NCI-H2029 (cell line): Measurements from ENCODE around the gene CALR3.
"Not testable (repeated sequence)": the region's sequence is repeated elsewhere in the genome, so short reads cannot be mapped to it uniquely, and the experiment has no call there.

Experiments used
- DNase-seq: peaks from one replicate; lab custom pipeline; 2025; lab: John Stamatoyannopoulos, UW

The CALR3 gene

GRCh38 chr19:16457954-16458331 is 38.0 kb downstream of the CALR3 start:
- DNase-seq: no peak

DNA sequence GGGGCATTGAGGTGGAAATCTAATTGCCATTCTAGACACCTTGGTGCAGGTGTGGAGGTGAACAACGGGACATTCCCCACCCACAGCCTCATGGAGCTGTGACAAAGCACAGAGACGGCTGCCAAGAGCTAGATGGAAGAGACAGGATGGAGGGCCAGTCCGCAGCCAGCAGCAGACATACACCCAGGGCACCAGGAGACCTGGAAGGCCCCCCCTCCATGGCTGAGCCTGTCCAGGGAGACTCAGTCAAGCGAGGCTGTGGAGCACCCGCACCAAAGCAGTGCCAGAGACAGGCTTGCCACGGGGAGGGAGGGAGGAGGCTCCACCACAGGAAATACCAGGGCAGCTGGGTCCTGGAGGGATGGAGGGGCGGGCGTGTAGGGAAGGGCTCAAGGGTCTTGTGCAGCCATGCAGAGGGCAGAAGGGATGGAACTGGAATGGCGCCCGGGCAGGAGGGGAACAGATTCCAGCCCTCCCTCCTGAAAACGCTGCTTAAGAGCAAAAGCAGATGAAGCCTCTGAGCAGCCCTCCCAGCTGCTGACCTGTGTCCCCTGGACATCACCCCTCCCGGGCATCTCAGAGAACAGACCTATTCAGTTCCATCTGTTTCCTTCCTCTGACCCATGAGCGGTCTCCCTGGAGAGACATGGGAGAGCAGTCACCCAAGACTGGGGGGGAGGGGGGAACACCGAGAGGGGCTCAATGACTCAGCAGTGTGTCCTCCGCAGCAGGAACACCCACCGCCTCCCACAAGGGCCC is 38.6 kb downstream of the CALR3 start:
- DNase-seq: peak; percentile 76

DNA sequence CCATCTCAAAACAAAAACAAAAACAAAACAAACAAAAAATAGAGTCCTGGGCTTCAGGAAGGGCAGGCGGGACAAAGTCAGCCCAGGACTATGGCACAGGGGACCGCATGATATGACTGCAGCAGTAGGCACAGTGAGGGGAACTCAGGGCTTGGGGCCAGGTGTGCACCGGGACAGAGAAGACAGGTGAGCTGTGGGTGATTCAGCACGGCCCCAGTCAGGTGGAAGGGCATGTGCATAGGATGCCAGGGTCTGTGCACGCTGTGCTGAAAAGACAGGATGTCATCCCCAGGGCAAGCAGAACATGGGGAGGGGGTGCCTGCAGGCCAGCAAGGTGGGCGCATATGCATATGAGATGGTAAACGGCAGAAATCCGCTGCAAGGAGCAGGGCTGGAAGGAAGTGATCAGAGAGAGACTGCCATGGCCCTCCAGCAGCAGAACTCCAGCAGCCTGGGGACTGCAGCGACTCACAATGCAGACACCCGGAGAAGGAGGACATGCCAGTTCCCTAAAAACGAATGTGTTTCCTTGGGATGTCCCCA is 39.2 kb downstream of the CALR3 start:
- no peak for DNase-seq

DNA sequence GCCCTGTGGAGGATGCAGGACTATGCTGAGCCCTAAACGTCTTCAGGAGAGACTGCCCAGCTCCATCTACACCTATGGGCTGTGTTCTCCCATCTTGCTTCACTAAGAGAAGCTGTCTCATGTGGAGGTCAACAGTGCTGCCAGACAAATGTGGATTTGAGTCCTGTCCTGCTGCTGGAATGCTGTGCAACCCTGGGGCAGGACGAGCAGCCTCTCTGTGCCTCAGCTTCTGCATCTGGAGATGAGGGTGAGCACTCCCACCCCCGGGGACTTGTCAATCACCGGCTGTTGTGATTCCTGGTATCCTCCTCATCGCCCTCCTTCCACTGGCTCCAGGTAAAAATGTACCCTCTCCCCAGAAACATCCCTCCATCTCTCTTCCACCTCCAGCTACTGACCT is 40.5 kb downstream of the CALR3 start:
- no peak for DNase-seq

DNA sequence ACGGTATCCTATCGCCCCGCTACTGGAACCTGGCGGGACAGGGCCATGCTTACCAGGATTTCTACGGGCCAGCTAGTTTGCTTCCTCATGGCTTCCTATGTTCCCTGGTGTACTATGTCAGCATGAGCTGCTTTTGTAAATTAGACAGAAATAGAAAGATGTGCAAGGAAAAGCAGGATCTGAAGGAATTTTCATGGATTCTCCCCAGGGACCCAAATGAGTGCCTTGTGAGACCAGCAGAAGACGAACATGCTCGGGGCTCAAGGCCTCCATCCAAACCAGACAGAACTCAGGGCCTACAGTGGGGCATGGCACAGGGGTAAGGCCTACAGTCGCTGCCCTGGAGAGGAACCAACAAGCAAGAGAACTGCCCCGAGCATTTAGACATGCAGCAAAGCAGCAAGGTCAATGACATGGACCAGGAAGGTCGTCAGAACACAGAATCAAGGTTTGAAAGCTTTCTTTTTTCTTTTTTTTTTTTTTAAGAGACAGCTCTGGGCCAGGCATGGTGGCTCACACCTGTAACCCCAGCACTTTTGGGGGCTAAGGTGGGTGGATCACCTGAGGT is 41.5 kb downstream of the CALR3 start:
- DNase-seq: no peak

GRCh38 chr19:16452325-16452724 is 43.6 kb downstream of the CALR3 start:
- no peak for DNase-seq

DNA sequence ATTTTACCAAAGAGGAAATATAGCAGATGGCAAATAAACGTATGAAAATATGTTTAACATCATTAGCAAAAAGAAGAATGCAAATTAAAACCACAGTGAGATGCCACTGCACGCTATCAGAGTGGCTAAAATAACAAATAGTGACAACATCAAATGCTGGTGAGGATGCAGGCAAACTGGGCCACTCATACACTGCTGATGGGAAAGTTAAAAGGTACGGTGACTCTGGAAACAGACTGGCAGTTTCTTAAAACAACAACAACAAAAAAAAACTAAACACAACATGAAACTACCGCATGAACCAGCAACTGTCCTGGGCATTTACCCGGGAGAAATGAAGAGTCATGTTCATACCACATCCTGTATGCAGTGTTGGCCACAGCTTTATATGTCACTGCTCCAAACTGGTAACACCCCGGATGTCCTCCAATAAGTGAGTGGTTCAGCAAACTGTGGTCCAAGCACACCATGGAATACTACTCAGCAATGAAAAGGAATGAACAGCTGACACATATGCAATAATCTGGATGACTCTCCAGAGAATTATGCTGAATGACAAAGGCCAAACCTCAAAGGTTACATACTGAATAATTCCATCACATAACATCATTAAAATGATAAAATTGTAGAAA is 46.5 kb downstream of the CALR3 start:
- no peak for DNase-seq

- not testable (repeated sequence) for DNase-seq
Measured at GRCh38 chr19:16448872-16449271, 47.1 kb downstream of the CALR3 start.

DNA sequence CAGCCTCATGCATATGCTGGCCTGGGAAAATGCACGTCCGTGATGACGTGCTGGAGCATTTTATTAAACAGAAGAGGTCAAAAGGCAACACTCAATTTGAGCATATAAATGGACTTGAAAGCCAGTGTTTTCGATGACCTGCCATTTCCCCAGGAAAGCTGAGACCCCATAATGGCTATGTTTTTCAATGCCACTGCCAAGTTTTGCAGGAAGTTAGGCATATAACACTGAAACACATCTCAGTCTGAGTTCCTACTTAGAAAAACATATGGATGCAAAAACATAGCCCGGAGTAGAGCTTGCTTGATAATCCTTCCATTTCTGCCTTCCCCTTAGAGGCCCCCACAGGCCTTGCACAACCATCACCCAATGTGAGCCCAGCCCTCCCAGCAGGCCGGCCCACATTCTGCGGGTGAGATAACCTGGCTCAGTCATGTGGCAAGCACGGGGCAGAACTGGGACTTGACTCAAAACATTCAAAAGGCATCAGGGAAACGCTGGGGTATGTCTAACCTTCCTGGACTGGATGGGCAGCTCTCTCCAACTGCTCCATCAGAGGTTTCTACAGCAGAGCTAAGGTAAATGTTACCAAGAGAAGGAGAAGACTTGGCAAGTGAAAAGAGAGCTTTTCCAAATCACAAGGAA is 49.1 kb downstream of the CALR3 start:
- no peak for DNase-seq

DNA sequence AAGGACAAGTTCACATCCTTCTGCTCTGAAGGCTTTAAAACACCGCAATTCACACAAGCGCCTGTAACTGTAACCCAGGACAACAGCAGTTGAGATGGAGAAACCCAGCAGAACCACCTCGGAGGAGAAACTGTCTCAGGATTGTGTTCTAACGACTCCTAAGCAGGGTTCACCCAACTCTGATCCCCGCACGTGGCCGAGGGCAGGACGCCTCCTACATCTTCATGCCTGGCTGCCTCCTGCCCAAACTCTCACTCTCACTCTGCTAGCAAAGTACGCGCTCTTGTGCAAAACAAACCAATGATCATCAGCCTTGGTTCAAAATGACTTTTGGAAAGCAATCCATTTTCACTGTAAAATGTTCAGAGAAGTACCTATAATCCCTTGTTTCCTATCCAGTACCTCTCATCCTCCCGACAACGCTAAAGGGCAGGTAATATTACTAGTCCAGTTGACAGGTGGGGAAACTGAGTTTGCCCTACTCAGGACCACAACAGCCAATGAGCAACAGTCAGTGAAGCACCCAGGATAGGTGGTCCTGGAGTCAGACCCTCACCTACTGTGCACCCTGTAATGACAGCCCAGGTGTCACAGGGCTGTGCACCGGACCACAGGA is 49.8 kb downstream of the CALR3 start:
- no peak for DNase-seq

GRCh38 chr19:16445238-16446107 is 50.5 kb downstream of the CALR3 start:
- no peak for DNase-seq

DNA sequence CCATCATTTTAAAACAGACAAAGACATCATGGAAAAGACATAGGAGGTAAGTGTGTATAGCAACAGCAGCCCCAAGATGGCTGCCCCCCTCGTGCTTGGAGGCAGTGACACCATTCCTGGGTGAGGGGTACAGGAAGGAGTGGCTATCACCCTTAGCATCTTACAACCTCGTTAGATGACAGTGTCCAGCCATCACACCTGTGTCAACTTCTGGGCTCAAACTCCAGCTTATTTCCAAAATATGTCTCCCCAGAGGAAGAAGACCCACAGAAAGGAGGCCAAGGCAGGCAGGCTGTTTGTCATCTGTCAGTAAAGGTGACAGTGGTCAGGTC is 51.7 kb downstream of the CALR3 start:
- DNase-seq: no peak

- DNase-seq: peak; percentile 73
Measured at GRCh38 chr19:16442386-16443276, 53.3 kb downstream of the CALR3 start.

- peak; percentile 17 for DNase-seq
Measured at GRCh38 chr19:16441661-16442162, 54.3 kb downstream of the CALR3 start.

DNA sequence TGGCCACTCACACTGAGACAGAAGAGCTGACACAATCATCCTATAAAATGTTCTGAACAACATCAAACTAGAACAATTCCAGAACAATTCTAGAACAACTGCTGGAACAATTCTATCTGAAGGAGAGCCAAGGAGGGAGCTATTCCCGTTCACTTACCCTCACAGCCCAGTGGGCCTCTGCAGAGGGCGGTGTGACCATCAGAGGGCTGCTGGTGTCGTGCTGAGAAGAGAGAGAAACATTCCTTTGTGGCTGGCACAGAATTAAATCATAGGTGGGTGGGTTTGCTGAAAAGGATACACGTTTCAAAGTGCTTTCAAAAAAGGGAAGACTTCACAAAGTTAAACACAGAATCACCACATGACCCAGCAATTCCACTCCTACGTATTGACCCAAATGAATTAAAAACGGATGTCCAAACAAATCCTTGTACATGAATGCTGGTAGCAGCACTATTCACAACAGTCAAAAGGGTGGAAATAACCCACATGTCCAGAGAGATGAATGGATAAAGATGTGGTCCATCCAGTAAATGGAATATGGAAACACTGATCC is 59.1 kb downstream of the CALR3 start:
- no peak for DNase-seq

DNA sequence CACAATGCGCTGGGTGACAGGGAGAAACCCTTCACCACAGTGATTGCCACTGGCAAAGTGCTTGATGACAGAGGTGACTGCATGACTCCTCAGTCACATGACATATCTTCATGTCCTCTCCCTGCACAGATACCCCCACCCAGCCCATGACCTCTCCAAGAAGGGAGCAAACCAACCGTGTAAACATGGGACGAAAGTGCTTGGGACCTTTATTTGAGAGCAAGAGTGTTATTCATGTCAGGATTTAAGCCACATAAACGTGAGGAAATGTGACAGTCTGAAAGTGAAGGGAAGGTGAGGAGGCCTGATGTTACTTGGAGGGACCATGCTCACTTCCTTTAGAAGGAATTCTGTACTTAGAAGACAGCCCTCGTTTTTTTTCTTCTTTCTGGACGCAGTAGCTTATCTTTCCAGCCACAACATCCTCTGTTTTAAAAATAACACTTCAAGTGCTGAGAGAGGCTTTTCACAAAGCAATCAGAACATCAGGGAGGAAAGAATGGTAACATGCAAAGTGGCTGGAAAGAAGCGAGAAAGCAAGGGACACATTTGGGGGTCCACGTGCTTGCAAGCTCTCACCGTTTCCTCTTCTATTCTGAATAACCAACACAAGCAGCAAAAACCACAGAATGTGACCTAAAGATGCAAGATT is 59.8 kb downstream of the CALR3 start:
- no peak for DNase-seq

DNA sequence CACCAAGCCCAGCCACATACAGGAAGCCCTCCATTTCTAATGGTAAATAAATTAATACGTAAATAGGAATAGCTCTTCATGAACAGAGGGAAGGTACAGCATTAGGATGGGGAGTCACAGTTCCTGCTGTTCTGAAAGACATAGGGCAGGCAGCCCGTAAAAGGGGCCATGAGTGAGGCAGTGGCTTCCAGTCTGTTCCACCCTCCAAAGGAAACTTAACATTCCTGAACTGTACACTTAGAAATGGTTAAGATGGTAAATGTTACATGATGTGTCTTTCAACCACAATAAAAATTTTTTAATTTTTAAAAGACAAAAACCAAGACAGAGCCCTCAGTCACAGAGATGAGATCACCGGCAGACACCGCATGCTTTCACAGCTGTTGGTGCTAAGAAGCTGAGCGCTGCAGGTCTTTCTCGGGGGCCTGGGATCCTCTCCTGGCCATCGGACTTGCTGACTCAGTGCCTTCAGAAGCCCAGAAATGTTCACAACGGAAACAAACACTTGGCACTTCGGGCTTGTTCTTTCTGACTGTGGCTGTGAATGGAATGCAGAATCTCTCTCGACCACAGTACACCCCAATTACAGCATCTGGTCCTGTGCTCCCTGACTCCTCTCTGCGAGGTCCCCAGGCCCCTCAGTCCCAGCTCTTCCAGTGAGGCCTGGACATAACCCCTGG is 60.6 kb downstream of the CALR3 start:
- no peak for DNase-seq

GRCh38 chr19:16433986-16434385 is 62.0 kb downstream of the CALR3 start:
- peak; percentile 16 for DNase-seq

DNA sequence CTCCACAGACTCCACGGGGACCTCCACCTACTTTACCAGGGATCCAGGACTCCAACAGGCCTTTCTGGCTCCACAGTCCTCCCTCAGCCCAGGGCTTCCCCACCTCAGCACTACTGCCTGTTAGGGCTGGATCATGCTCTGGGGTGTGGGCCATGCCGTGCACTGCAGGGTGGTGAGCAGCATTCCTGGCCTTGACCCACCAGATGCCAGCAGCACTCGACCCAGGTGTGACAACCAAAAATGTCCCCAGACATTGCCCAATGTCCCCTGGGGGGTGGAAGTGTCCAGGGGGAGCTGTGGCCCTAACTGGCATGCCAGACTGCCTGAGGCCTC is 66.2 kb downstream of the CALR3 start:
- no peak for DNase-seq
